Keratinocyte (primary cell): ENCODE data around the gene FOXL3.

Experiments
- CTCF ChIP-seq, 3 experiments: IDR thresholded peaks in 1 of 3; conservative IDR thresholded peaks in 1 of 3; optimal IDR thresholded peaks in 1 of 3; 2 replicates in 2 of 3; 3 replicates in 1 of 3; pipeline versions ENCODE3 to v1.5.1; 2011; ENCODE audit warnings: low read length in 3 of 3, mild to moderate bottlenecking in 3 of 3, moderate library complexity in 2 of 3, control low read depth in 1 of 3, inconsistent platforms in 1 of 3; ENCODE audit not compliant: insufficient read depth in 2 of 3; ENCODE audit errors: extremely low read depth in 1 of 3
- EZH2 ChIP-seq: IDR thresholded peaks from one replicate; pipeline ENCODE4 v1.6.1; 2012; ENCODE audit warnings: inconsistent platforms, mild to moderate bottlenecking, low read length, moderate library complexity

GRCh38 chr7:327233-327931 lies 37.4 kb downstream of the FOXL3 start:
- TF ChIP-seq CTCF (optimal IDR thresholded peaks at IDR 0.05 in 1 of 3, IDR thresholded peaks at IDR 0.05 in 1 of 3, conservative IDR thresholded peaks at IDR 0.05 in 1 of 3; ENCODE audit: extremely low read depth in 1 of 3, insufficient read depth in 2 of 3, low read length in 3 of 3): no peak
- TF ChIP-seq EZH2: no peak
